HEK293 (cell line): ENCODE measurements around the gene TMEM234.

ENCODE experiments used
- BCL11A ChIP-seq: fragments of 450-650 bp; formaldehyde crosslinking; IDR thresholded peaks from 2 replicates; pipeline ENCODE4 v1.5.1; 2016; ENCODE audit warnings: low read depth, missing biosample characterization, missing genetic modification characterization
- PRDM10 ChIP-seq: fragments of 450-650 bp; formaldehyde crosslinking; IDR thresholded peaks from 2 replicates; pipeline ENCODE4 v1.5.1; 2016; ENCODE audit warnings: missing biosample characterization, missing genetic modification characterization
- RBAK ChIP-seq: fragments of 450-650 bp; formaldehyde crosslinking; IDR thresholded peaks from 2 replicates; pipeline ENCODE4 v1.5.1; 2016; ENCODE audit warnings: missing biosample characterization, missing genetic modification characterization
- SP3 ChIP-seq: fragments of 450-650 bp; formaldehyde crosslinking; IDR thresholded peaks from 2 replicates; pipeline ENCODE4 v1.5.1; 2016; ENCODE audit warnings: missing biosample characterization, missing genetic modification characterization
- WT1 ChIP-seq: fragments of 450-650 bp; formaldehyde crosslinking; IDR thresholded peaks from 2 replicates; pipeline ENCODE4 v1.5.1; 2016; ENCODE audit warnings: missing biosample characterization, missing genetic modification characterization
- YY1 ChIP-seq: fragments of 450-650 bp; formaldehyde crosslinking; IDR thresholded peaks from 2 replicates; pipeline ENCODE4 v1.5.1; 2018; ENCODE audit warnings: missing biosample characterization, missing genetic modification characterization
- ZEB2 ChIP-seq: fragments of 450-650 bp; formaldehyde crosslinking; IDR thresholded peaks from 2 replicates; pipeline ENCODE4 v1.5.1; 2016; ENCODE audit warnings: missing biosample characterization, missing genetic modification characterization
- ZFHX2 ChIP-seq: fragments of 450-650 bp; formaldehyde crosslinking; conservative IDR thresholded peaks from 2 replicates; pipeline ENCODE4 v1.5.1; 2016; ENCODE audit warnings: missing biosample characterization, missing genetic modification characterization
- ZNF148 ChIP-seq: fragments of 450-650 bp; formaldehyde crosslinking; IDR thresholded peaks from 2 replicates; pipeline ENCODE4 v1.5.0; 2017; ENCODE audit warnings: missing biosample characterization, missing genetic modification characterization, borderline replicate concordance
- ZNF169 ChIP-seq: fragments of 450-650 bp; formaldehyde crosslinking; IDR thresholded peaks from 2 replicates; pipeline ENCODE4 v1.5.1; 2016; ENCODE audit warnings: missing biosample characterization, missing genetic modification characterization
- ZNF19 ChIP-seq: fragments of 450-650 bp; formaldehyde crosslinking; IDR thresholded peaks from 2 replicates; pipeline ENCODE4; 2016; ENCODE audit warnings: missing biosample characterization, missing genetic modification characterization, low read depth
- ZNF202 ChIP-seq: fragments of 450-650 bp; formaldehyde crosslinking; IDR thresholded peaks from 2 replicates; pipeline ENCODE4 v1.5.1; 2016; ENCODE audit warnings: missing biosample characterization, missing genetic modification characterization, borderline replicate concordance
- ZNF211 ChIP-seq: fragments of 450-650 bp; formaldehyde crosslinking; IDR thresholded peaks from 2 replicates; pipeline ENCODE4 v1.5.1; 2016; ENCODE audit warnings: low read depth, missing biosample characterization, missing genetic modification characterization
- ZNF214 ChIP-seq: fragments of 450-650 bp; formaldehyde crosslinking; IDR thresholded peaks from 2 replicates; pipeline ENCODE4 v1.5.1; 2017; ENCODE audit warnings: missing biosample characterization, mild to moderate bottlenecking, missing genetic modification characterization, borderline replicate concordance
- ZNF324 ChIP-seq: fragments of 450-650 bp; formaldehyde crosslinking; IDR thresholded peaks from 2 replicates; pipeline ENCODE4 v1.5.1; 2016; ENCODE audit warnings: missing biosample characterization, missing genetic modification characterization
- ZNF37A ChIP-seq: fragments of 450-650 bp; IDR thresholded peaks from 2 replicates; pipeline ENCODE4 v1.5.1; 2018; ENCODE audit warnings: missing biosample characterization, missing genetic modification characterization
- ZNF398 ChIP-seq: fragments of 450-650 bp; formaldehyde crosslinking; IDR thresholded peaks from 2 replicates; pipeline ENCODE4 v1.5.1; 2017; ENCODE audit warnings: missing biosample characterization, missing genetic modification characterization
- ZNF518A ChIP-seq: fragments of 450-650 bp; formaldehyde crosslinking; conservative IDR thresholded peaks from 2 replicates; pipeline ENCODE4 v1.5.1; 2016; ENCODE audit warnings: low read depth, missing biosample characterization, missing genetic modification characterization
- ZNF548 ChIP-seq: fragments of 450-650 bp; formaldehyde crosslinking; IDR thresholded peaks from 2 replicates; pipeline ENCODE4 v1.5.1; 2016; ENCODE audit warnings: missing biosample characterization, missing genetic modification characterization
- ZNF664 ChIP-seq: fragments of 450-650 bp; formaldehyde crosslinking; IDR thresholded peaks from 2 replicates; pipeline ENCODE4 v1.5.1; 2016; ENCODE audit warnings: missing biosample characterization, missing genetic modification characterization
- ZNF768 ChIP-seq: fragments of 450-650 bp; formaldehyde crosslinking; IDR thresholded peaks from 2 replicates; pipeline ENCODE4 v1.5.1; 2018; ENCODE audit warnings: missing biosample characterization, mild to moderate bottlenecking, missing genetic modification characterization
- ZNF792 ChIP-seq: fragments of 450-650 bp; formaldehyde crosslinking; IDR thresholded peaks from 2 replicates; pipeline ENCODE4 v1.5.1; 2016; ENCODE audit warnings: missing biosample characterization, missing genetic modification characterization
- ZSCAN18 ChIP-seq: fragments of 450-650 bp; formaldehyde crosslinking; IDR thresholded peaks from 2 replicates; pipeline ENCODE4 v1.5.1; 2016; ENCODE audit warnings: missing biosample characterization, missing genetic modification characterization
- ZXDB ChIP-seq: fragments of 450-650 bp; formaldehyde crosslinking; IDR thresholded peaks from 2 replicates; pipeline ENCODE4 v1.5.1; 2016; ENCODE audit warnings: missing biosample characterization, missing genetic modification characterization

TMEM234 gene

GRCh38 chr1:32201011-32201855 is 20.9 kb downstream of the TMEM234 start (continued):
- TF ChIP-seq ZNF518A (tag by site-specific recombination) (no peak), RBAK (tag by site-specific recombination) (no peak), PRDM10 (tag by site-specific recombination) (peak; percentile 91), ZEB2 (tag by site-specific recombination) (no peak), ZNF37A (tag by site-specific recombination) (no peak), ZNF324 (no peak), ZXDB (tag by site-specific recombination) (no peak), SP3 (tag by site-specific recombination) (peak; percentile 51; the same call in 1 of the 2 replicates), ZNF148 (tag by site-specific recombination) (no peak), ZNF19 (tag by site-specific recombination) (no peak), ZNF214 (no peak), BCL11A (tag by site-specific recombination) (no peak), WT1 (tag by site-specific recombination) (no peak), ZNF211 (tag by site-specific recombination) (no peak), ZNF548 (tag by site-specific recombination) (no peak), ZNF169 (tag by site-specific recombination) (no peak), ZNF664 (tag by site-specific recombination) (no peak), ZNF768 (tag by site-specific recombination) (no peak), ZNF398 (tag by site-specific recombination) (peak; percentile 66), YY1 (no peak), ZFHX2 (no peak), ZNF792 (tag by site-specific recombination) (no peak), ZNF202 (tag by site-specific recombination) (no peak), ZSCAN18 (tag by site-specific recombination) (no peak)
